ENCODE measurements around the gene ZNF75A. TPM values are rescaled to one million over a fixed set of nuclear protein-coding genes. Genes with fewer than 3 reads are reported as not detected.

Gene ZNF75A
- total and polyA plus RNA-seq, 9 of the 15 experiments (the other 6 are each of a cell fraction or from before 2014, with no cell fraction given): 7.2 to 24.5 (median 17.1) TPM

DNA sequence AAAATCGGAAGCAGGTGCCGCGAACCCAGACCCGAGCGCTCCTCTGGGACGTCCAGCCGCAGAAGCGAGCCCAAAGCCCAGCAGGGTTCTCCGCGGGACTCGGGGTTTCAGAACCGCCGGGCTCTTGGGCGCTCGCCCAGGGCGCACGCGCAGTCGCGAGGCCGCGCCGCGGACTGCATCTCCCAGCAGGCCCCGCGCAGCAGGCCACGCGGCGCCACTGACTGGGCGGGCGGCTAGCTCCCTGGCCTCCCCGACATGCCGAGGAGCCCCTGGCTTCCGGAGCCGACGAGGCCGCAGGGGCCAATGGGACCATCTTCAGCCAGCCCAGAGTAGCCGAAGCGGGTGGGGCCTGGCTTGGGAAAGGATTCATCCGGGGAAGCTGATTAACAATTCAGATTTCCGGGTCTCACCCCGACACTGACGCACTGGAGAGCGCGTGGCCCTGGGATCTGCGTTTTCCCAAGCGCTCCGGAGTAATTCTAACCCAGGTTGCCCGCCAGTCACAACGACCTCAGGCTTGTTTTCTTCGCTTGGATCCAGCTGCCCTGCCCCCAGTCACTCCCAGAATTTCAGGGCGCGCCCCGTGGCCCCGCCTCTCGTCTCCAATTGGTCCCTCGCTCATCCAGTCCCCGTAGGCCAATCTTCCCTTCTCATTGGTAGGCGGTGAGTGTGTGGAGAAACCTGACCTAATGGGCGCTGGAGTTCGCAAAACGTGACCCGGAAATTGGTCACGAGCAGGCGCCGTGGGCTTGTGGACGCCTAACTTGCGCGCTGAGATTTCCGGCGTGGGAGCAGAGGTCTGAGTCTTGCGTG is 22.4 kb upstream of the ZNF75A start, which contains the start of gene ZNF263 (continued):
- TF ChIP-seq, protein P1, sequence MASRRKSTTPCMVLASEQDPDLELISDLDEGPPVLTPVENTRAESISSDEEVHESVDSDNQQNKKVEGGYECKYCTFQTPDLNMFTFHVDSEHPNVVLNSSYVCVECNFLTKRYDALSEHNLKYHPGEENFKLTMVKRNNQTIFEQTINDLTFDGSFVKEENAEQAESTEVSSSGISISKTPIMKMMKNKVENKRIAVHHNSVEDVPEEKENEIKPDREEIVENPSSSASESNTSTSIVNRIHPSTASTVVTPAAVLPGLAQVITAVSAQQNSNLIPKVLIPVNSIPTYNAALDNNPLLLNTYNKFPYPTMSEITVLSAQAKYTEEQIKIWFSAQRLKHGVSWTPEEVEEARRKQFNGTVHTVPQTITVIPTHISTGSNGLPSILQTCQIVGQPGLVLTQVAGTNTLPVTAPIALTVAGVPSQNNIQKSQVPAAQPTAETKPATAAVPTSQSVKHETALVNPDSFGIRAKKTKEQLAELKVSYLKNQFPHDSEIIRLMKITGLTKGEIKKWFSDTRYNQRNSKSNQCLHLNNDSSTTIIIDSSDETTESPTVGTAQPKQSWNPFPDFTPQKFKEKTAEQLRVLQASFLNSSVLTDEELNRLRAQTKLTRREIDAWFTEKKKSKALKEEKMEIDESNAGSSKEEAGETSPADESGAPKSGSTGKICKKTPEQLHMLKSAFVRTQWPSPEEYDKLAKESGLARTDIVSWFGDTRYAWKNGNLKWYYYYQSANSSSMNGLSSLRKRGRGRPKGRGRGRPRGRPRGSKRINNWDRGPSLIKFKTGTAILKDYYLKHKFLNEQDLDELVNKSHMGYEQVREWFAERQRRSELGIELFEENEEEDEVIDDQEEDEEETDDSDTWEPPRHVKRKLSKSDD (conservative IDR thresholded peaks at IDR 0.05; ENCODE audit: low read length): no peak
- TF ChIP-seq, protein P2, sequence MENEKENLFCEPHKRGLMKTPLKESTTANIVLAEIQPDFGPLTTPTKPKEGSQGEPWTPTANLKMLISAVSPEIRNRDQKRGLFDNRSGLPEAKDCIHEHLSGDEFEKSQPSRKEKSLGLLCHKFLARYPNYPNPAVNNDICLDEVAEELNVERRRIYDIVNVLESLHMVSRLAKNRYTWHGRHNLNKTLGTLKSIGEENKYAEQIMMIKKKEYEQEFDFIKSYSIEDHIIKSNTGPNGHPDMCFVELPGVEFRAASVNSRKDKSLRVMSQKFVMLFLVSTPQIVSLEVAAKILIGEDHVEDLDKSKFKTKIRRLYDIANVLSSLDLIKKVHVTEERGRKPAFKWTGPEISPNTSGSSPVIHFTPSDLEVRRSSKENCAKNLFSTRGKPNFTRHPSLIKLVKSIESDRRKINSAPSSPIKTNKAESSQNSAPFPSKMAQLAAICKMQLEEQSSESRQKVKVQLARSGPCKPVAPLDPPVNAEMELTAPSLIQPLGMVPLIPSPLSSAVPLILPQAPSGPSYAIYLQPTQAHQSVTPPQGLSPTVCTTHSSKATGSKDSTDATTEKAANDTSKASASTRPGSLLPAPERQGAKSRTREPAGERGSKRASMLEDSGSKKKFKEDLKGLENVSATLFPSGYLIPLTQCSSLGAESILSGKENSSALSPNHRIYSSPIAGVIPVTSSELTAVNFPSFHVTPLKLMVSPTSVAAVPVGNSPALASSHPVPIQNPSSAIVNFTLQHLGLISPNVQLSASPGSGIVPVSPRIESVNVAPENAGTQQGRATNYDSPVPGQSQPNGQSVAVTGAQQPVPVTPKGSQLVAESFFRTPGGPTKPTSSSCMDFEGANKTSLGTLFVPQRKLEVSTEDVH (IDR thresholded peaks at IDR 0.05; ENCODE audit: low read depth, partially characterized antibody): peak; percentile 88
- 0 out of 2 replicates have a peak, but pooled peaks have one; percentile 6 for TF ChIP-seq OTX1 (CRISPR knock-in tag; IDR thresholded peaks at IDR 0.05)
- no peak for TF ChIP-seq ZNF212 (CRISPR knock-in tag; IDR thresholded peaks at IDR 0.05)
- TF ChIP-seq PHB2 (IDR thresholded peaks at IDR 0.05; ENCODE audit: low read depth): no peak
- TF ChIP-seq PHTF2 (CRISPR knock-in tag; IDR thresholded peaks at IDR 0.05): no peak
- TF ChIP-seq, protein P3, sequence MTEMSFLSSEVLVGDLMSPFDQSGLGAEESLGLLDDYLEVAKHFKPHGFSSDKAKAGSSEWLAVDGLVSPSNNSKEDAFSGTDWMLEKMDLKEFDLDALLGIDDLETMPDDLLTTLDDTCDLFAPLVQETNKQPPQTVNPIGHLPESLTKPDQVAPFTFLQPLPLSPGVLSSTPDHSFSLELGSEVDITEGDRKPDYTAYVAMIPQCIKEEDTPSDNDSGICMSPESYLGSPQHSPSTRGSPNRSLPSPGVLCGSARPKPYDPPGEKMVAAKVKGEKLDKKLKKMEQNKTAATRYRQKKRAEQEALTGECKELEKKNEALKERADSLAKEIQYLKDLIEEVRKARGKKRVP (CRISPR knock-in tag; IDR thresholded peaks at IDR 0.05): no peak
- peak; percentile 40 for TF ChIP-seq RBBP5 (IDR thresholded peaks at IDR 0.05; ENCODE audit: borderline replicate concordance, insufficient read depth, low read length, poor library complexity, severe bottlenecking)
- TF ChIP-seq KDM2B (CRISPR knock-in tag; IDR thresholded peaks at IDR 0.05): no peak
- no peak for TF ChIP-seq ZNF239 (CRISPR knock-in tag; IDR thresholded peaks at IDR 0.05)
- TF ChIP-seq NCOR1 (IDR thresholded peaks at IDR 0.05): no peak
- no peak for TF ChIP-seq CAMTA2 (CRISPR knock-in tag; conservative IDR thresholded peaks at IDR 0.05)
- peak; percentile 55 for TF ChIP-seq KDM5B (IDR thresholded peaks at IDR 0.05; ENCODE audit: insufficient replicate concordance, low read depth, low read length)
- TF ChIP-seq, protein P4, sequence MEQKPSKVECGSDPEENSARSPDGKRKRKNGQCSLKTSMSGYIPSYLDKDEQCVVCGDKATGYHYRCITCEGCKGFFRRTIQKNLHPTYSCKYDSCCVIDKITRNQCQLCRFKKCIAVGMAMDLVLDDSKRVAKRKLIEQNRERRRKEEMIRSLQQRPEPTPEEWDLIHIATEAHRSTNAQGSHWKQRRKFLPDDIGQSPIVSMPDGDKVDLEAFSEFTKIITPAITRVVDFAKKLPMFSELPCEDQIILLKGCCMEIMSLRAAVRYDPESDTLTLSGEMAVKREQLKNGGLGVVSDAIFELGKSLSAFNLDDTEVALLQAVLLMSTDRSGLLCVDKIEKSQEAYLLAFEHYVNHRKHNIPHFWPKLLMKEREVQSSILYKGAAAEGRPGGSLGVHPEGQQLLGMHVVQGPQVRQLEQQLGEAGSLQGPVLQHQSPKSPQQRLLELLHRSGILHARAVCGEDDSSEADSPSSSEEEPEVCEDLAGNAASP (IDR thresholded peaks at IDR 0.05): no peak
- no peak for TF ChIP-seq ZFP36 (IDR thresholded peaks at IDR 0.05; ENCODE audit: low read depth, low read length, partially characterized antibody)
- peak; percentile 54; the same call in 1 of the 2 replicates for TF ChIP-seq CC2D1A (IDR thresholded peaks at IDR 0.05)
- TF ChIP-seq, protein P5, sequence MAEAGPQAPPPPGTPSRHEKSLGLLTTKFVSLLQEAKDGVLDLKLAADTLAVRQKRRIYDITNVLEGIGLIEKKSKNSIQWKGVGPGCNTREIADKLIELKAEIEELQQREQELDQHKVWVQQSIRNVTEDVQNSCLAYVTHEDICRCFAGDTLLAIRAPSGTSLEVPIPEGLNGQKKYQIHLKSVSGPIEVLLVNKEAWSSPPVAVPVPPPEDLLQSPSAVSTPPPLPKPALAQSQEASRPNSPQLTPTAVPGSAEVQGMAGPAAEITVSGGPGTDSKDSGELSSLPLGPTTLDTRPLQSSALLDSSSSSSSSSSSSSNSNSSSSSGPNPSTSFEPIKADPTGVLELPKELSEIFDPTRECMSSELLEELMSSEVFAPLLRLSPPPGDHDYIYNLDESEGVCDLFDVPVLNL (CRISPR knock-in tag; IDR thresholded peaks at IDR 0.05; ENCODE audit: low read depth): no peak
